ENCODE data around the gene ABTB1.

GRCh38 chr3:127700406-127700805 is 27.7 kb downstream of the ABTB1 start:
- no peak for TF ChIP-seq CTCF (IDR thresholded peaks at IDR 0.05)
- TF ChIP-seq EZH2 (IDR thresholded peaks at IDR 0.05; ENCODE audit: borderline replicate concordance, insufficient read depth, low read depth, low read length, poor library complexity, severe bottlenecking), result no peak
